NCI-H226 (cell line): ENCODE data around the gene STAT6.
A peak's percentile ranks its signal among the peaks of the same experiment; 100 is the strongest.
"Not testable (repeated sequence)": the region's sequence is repeated elsewhere in the genome, so short reads cannot be mapped to it uniquely, and the experiment has no call there.

Experiments used
- DNase-seq: peaks from one replicate; pipeline ENCODE4 v3.0.0-alpha.2; 2015

Gene STAT6

DNA sequence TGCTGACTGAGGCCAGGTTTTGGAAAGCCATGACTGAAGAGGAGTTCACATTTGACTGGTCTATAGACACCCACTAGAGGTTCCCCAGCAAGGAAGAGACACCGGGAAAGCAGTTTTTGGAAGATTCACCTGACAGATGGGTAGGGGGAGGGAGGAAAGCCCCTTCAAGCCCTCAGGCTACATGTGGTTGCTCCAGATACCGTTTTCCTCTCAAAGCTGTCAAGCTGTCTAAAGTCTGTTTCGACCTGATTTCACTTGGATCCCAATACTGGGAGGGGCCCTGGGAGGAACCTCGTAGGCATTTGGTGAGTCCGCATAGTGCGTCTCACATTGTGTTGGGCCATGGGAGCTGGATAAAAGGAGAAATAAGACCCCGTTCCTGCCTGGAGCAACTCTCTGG lies 15.4 kb upstream of the STAT6 start:
- DNase-seq = no peak

DNA sequence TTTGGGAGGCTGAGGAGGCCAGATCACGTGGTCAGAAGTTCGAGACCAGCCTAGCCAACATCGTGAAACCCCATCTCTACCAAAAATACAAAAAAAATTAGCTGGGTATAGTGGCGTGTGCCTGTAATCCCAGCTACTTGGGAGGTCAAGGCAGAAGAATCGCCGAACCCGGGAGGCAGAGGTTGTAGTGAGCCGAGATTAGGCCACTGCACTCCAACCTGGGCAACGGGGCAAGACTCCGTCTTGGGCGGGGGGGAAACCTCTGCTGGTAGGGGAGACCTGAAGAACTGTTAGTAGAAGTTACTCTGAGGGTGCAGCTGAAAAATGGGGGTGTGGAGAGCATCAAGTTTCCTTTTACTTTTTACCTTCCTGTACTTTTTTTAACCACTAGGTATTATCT lies 14.9 kb upstream of the STAT6 start:
- DNase-seq = no peak

DNA sequence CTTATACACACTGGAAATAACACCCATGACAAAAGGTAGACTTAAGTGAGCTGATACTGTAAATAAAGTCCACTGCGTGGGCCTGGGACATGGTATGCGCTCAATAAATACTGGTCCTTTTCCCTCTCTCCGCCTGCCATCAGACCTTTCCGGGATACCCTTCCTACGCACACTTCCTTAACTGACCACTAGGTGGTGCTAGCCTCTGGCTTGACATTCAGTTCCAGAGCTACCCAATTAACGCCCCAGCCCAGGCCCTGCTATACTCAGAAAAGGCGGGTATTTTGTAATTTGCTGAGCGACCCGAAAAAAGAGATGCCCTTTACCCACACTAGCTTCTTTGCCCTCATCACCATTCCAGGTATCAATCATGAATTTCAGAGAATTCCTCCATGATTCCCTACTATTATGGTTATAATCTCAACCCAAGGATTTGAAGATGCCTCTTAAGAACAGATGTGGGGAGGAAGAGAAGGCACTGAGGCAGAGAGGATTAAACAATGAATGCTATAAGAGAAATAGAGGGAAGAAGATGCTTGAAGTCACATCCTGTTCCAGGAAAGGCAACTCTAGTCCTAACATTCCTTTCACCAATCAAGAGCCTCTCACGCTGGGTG lies 13.2 kb upstream of the STAT6 start:
- peak; percentile 58 for DNase-seq

DNA sequence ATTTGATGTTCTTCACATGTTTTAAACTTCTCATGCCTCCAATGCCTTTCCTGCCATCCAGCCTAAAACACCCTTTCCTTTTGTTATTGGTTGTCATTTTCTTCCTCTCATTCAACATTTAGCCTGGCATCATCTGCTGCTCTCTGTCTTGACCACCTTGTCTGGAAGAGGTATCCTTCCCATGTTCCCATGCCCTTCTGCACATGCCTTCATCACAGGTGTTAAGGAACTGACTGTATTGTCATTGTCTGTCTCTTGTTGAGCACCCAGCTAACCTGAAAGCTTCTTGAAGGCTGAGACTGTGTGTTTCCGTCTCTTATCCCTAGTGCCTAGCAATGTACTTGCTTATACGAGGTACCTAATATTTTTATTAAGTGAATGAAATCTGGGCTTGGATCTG lies 12.7 kb upstream of the STAT6 start:
- DNase-seq = no peak

DNA sequence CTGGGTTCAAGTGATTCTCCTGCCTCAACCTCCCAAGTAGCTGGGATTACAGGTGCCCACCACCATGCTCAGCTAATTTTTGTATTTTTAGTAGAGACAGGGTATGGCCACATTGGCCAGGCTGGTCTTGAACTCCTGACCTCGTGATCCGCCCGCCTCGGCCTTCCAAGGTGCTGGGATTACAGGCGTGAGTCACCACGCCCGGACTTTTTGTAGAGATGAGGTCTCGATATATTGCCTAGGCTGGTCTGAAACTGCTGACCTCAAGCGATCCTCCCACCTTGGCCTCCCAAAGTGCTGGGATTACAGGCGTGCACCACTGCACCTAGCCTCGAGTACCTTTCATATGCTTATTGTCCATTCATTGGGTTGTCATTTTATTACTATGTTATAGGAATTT lies 9.6 kb upstream of the STAT6 start:
- not testable (repeated sequence) for DNase-seq

DNA sequence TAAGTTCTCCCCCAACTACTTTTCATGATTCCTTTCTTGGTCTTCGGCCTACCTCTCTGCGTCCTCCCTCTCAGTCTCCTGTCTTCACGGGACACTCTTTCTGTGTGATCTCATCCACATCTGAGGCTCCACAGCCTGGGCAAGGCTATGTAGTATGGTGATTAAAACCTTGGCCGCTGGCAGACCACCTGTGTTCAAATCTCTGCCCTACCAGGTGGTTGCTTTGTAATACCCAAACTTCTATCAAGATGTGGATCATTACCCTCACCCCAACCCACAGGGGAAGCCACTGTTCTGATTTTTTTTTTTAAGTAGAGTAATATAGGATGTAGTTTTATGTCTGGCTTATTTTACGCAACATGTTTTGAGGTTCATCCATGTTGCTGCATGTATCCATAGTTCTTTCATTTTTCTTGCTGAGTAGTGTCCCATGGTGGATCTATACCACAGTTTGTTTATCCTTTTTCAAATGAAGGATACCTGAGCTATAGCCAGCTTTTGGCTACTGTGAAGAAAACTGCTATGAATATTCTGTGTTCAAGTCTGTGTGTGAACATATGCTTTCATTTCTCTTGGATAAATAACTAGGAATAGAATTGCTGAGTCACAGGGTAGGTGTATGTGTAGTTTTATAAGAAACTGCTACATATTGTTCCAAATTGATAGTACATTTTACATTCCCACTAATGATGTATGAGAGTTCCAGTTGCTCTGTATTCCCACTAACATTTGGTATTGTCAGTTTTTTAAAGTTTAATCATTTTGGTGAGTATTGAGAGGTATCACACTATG lies 8.3 kb upstream of the STAT6 start:
- no peak for DNase-seq

DNA sequence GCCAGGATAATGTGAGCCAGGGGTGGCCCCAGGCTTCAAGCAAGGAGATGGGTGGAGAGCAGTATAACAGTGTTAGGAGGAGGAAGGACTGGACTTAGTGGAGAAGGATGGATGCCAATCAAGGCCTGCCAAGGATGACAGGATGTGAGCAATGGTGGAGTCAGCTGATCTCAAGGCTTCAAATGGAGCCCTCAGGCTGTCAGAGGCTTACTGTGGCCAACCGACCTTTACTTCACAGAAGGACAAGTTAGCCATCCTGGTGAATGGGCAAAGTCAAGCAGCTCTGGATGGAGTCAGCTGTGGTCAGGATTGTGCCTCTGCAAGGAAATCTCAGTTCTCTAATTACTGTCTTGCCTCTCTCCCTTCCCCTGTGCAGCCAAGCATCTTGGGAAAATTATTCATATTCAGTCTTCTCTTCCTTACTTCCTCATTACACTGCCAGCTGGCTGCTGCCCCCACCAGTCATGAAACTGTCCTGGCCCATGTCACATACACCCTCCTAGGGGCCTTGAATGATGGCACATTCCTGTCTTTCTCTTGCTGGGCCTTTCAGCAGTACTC lies 7.6 kb upstream of the STAT6 start:
- DNase-seq = peak; percentile 67

DNA sequence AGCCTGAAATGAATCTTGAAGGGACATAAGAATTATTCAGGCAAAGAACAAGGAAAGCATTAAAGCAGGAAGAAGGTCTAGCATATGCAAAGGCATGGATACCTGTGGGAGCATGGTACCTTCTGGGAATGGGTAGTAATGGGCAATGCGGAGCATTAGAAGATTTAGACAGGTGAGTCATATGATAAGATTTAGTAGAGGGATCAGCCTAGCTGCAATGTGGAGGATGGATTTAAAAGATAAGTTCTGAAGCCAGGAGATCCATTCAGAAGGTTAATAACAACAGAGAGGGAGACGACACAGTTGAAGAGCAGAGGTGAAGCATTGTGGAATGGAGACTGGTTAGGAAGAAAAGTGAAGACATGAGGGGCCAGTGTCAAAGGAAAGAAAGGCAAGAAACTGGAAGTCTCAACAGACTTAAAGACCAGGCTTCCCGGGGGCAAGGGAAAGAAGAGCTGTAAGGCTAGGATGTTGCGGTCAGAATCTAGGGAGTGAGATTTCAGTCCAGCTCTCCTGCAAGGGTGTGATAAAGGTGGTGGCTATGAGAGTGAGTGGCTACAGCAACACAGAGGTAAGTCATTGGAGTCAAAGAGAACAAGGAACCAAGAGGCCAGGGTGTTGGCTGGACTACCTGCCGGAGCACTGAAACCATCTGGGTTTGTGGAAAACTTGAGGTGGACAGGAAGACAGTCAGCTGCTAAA lies 5.6 kb upstream of the STAT6 start:
- no peak for DNase-seq

DNA sequence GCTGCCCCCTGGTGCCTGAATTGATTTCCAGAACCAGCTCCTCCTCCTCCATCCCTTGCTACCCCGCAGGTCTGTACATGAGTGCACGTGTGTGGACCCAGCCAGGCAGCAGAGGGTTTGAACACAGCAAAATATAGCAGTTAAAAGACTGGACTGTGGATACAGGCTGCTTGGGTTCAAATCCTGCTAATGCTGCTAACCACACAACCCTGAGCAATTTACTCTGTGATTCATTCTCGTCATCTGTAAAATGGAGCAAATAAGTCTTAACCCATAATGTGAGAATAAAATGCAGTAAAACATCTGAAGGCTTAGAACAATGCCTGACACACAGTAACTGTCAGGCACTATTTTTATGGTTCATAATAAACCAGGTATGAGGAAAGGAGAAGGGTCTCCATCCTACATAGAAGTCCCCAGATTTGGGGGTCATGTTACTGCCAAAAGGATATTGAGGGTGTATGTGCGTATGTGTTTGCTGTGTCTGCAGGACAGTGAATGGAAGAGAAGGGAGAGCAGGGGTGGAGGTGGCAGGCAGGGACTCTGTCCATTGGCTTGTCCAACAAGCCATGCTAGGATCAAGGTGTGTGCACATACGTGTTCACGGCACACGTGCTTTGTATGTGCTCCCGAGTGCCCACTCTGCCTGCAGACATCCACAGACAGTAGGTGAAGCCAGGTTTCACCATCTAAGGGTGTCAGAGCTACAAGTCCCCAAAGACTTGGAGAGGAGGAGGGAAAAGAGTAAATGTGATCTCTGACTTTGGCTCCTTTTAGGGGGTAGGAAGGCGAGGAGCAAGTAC lies 1.5 kb upstream of the STAT6 start:
- DNase-seq = no peak

DNA sequence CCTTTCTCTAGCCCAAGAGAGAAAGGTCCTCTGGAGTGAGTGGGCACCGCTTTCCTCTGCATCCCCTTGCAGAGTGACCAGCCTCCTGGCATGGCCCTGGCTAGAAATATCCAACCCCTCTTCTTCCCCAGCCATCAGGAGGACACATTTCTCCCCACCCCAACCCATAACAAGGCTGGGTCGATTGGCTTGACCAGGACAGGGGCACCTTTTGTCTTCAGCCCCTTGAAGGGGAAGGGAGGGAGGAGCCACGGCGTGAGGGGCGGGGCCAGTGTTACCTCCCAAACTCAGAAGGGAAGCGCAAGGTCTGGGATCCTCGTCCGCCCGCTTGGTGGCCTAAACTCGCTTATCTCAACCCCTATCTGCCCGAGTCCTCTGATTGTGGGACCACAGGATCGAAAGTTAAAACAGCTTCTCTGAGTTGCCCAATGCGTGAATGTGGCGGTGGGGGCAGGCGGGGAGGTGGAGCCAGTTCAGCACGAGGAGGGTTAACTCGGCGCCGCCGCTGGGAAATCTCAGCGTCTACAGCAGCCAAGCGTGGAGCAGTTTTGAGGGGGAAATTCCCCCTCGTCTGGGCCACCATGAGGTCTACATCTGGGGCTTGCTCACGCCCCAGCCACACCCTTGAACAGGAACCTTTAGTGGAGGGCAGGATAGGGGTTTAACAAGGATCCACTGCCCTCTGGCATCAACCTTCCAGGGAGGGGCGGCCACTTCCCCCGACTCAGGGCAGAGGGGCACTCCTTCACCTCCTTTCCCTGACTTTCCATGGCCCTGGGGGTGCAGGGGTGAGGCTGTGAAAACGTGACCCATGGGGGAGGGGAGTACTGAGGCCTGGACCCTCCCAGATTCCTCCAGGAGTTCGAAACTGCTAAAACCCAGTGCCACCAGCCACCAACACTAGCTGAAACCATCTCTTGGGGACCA lies 795 bp downstream of the STAT6 start:
- peak; percentile 29 for DNase-seq

DNA sequence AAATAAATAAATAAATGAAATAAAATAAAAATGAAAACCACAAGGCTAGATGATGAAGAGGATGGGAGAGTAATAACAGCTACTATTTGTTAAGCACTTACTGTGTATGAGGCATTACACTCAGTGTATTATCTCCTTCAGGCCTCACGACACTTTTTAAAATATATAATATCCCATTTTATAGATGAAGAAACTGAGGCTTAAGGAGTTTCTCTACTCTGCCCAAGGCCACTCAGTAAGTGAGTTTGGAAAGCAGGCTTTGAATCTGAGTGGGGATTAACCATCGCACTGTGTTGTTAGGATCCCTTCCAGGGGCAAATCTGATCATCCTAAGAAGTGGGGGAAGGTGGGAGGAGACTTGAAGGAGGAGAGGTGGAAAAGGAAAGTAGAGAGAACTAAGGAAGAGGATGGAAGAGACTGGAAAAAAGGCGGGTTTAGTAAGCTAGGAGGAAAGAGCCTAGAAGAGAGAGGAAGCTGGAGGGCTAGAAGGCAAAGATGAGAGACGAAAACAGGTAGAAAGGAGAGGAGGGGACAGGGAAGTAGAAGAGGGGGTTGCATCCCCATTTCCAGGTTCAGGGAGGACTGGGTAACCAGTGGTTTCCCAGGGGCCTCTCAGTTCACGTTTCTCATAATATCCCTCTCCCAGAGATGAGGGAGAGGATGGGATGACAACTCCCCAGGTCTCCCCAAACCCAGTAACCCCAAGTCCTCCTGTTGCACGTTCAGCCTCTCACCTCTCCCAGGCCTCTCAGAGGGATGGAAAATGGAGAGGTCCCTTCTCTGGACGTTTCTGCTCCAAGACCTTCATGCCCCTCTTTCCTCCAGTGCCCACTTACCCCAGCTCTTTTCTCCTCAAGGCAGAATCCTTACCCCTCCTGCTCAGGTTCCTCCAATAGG lies 1.7 kb downstream of the STAT6 start:
- DNase-seq = no peak

DNA sequence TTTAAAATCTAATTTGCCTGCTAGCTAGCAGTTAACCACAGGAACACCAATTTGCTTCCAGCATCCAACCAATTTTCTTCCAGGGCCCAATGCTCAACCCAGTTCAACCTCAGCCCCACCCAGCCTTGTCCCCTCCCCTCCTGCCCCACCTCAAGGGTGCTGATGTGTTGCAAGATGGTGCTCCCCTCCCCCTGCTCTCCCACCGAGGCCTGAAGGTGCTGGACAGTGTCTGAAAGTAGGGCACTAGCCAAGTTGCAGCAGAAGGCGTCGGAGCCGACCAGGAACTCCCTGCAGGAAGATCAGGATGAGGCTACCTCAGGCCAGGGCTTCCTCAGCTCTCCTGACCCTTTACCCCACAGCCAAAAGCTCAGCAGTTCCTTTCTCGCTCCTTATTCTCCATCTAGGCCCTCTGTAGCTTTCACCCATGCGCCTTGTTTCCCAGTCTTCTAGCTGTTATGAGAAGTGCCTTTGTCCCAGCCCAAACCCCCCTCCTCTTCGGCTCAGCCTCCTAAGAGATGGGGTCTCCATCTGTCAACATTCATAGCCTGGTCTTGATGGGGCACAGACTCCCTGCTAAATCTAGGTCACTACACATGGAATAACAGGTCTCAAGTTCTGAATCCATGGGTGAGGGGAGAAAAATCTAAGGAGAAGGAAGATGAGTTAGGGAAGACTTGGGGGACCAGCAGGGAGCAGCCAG lies 3.6 kb downstream of the STAT6 start:
- no peak for DNase-seq

DNA sequence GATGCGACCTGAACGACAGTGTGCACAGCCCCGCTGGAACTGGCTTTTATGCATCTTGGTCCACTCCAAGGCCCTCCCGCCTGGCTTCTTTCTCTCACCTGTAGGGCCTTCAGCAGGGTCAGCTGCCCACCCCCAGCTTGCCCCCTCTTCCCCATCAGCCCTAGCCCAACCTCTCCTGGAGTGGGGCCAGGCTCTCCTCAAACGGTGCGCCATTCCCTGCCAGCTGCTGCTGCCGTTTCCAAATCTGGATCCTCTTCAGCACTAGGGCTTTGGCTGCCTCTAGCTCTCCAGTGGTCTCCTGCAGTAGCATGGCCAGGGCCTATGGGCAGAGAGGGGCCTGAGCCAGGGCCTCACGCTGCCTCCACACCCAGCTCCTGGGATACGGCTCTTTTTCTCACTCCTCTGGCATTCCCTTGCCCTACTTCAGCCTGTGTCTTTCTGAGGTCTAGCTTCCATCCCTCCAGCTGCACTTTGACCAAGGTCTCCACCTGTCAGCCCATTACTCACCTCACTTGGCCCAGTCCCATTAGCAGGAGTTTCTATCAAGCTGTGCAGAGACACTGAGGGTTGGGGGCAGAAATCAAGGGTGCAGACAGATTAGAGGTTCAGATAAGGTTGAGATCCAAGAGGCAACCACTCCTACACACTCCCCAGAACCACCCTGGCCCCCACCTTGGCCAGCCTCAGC lies 5.0 kb downstream of the STAT6 start:
- DNase-seq = no peak

DNA sequence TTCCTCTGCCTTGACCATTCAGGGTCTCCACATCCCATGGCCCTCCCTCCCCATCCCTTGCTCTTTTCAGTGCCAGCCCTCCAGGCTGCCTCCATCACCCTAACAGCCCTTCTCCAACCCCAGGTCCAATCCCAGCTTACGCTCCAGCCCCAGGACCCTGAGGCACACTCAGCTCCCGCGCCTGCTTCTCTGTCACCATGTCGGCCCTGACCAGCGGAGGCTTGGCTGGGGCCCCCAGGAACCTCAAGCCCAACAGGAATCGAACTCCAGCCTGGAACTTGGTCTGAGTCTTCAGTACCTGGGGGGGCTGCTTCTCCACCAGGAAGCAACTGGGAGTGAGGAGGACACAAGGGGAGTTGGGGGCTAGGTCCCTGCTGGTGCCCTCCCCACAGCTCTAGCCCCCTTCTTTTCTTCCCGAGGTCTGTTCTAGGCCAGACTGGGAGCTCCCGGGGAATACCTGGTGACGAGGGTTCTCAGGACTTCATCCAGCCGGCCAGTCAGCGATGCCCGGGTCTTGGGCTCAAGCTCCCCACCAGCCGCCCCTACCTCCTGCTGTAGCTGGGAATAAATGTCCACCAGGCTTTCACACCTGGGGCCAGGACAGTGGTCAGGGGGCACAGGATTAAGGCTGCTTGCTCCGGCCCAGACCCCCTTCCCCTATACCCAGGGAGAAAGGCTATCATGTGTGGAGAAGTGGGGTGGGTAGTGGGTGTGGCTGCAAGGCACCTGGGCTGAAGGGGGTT lies 6.0 kb downstream of the STAT6 start:
- DNase-seq = no peak

DNA sequence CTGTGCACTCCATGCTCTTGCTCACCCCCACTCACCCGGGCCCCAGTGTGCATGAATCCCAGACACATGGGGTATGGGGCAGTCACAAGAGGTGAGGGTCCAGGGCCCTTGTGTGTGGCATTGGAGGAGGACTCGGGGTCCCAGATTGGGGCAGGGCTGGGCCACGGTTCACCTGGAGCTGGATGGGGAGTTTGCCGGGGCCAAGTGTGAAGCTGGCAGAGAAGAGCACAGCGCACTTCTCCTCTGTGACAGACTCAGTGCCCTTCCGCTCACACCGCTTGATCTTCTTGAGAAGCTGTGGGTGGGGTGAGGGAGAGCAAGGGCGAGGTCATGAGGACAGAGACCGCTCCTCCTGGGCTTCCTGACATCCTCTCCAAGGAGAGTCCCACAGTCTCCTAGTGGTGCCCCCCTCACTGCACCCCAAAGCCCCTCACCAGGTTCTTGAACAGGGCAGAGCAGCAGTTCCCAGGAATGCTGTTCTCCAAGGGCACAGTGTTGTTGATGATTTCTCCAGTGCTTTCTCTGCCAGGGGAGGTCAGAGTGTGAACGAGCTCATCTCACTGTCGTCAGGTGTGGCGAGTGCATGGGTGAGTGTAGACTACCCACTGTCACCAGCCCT lies 6.8 kb downstream of the STAT6 start:
- DNase-seq = no peak

DNA sequence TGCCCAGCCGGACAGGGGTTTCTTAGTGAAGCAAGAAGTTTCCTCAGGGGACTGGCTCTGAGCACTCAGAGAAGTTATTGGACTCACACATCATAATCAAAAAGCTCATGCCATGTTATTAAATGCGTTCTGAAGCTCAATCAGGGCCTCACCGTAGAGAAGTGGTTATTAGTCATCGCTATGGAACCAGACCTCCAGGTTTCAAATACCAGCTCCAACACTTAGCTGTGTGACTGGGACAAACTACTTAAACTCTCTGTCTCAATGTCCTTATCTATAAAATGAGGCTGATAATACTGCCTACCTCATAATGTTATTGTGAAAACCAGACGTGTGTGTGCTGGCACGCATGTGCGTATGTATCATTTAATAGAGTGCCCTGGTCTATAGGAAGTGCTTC lies 7.3 kb downstream of the STAT6 start:
- no peak for DNase-seq

DNA sequence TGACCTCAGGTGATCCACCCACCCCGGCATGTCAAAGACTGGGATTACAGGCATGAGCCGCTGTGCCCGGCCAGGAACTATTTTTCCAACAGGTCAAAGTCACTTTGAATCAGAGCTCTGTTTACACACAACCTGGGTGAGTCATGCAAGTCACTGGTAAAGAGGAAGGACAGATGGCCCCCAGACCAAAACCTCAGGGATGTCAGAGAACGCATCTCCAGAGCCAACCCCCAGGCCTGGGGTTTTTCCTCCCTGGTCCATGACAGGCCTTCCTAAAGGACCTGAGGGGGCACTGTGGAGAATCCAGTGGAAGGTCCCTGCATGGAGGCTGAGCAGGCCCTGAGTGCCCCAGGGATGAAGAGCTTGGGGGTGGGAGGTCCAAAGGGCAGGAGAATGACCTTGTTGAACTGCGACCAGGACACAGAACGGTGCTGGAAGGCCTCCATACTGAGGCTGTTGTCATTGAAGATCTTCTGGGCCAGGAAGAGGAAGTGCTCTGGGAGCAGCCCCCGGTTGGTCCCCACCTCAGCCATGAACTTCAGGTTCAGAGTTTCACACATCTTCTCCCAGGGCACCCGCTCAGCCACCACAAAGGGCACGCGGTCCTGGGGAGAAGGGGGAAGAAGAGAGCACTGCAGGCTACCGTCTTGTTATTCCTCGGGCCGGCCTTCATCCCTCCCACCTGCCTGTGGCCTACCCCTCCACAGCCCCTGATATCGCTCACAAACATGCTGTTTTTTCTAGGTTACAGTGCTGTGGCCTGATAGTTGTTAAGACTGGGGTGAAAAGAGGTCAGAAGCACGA lies 9.1 kb downstream of the STAT6 start:
- no peak for DNase-seq
